DND-41 (cell line): ENCODE results near the gene KRT1.

Source experiments
- ATAC-seq: fragments of 200-7000 bp; cut with Tn5 transposase; 3 replicates; pipeline ENCODE4 v1.9.1; 2021; ENCODE audit warnings: low read depth; ENCODE audit not compliant: insufficient read depth
- DNase-seq: peaks from one replicate; pipeline ENCODE4 v3.0.0-alpha.2; 2020
- H2AFZ ChIP-seq: 2 replicates; pipeline ENCODE4 v1.6.0; 2012; ENCODE audit warnings: low read depth, low read length
- H3K27ac ChIP-seq: 2 replicates; pipeline ENCODE4 v1.5.1; 2012; ENCODE audit warnings: low read length, inconsistent platforms
- H3K27me3 ChIP-seq: fragments of 200-600 bp; sonication (generic); 2 replicates; pipeline ENCODE4 v1.6.0; 2012; ENCODE audit warnings: low read length, mild to moderate bottlenecking, inconsistent platforms; ENCODE audit not compliant: insufficient read depth, poor library complexity
- H3K36me3 ChIP-seq: 2 replicates; pipeline ENCODE4 v1.5.1; 2012; ENCODE audit warnings: low read length, inconsistent platforms; ENCODE audit not compliant: insufficient read depth
- H3K4me1 ChIP-seq: 2 replicates; pipeline ENCODE4 v1.5.1; 2012; ENCODE audit warnings: mild to moderate bottlenecking, low read length; ENCODE audit not compliant: insufficient read depth
- H3K4me2 ChIP-seq: 2 replicates; pipeline ENCODE4 v1.6.0; 2012; ENCODE audit warnings: mild to moderate bottlenecking, moderate library complexity, low read length, inconsistent platforms; ENCODE audit not compliant: insufficient read depth
- H3K4me3 ChIP-seq, 2 experiments: fragments of 200-600 bp in 1 of 2; shearing (Covaris generic) in 1 of 2; 2 replicates each; pipeline ENCODE4 v1.5.1; 2012 to 2016; ENCODE audit warnings: inconsistent platforms in 2 of 2, low read length in 2 of 2, mild to moderate bottlenecking in 2 of 2, low read depth in 1 of 2, moderate library complexity in 1 of 2
- H3K79me2 ChIP-seq: 2 replicates; pipeline ENCODE4 v1.6.0; 2012; ENCODE audit warnings: low read length, inconsistent platforms; ENCODE audit not compliant: insufficient read depth
- H3K9ac ChIP-seq: 2 replicates; pipeline ENCODE4 v1.6.0; 2012; ENCODE audit warnings: low read depth, mild to moderate bottlenecking, inconsistent platforms, low read length, moderate library complexity
- H3K9me3 ChIP-seq: 2 replicates; pipeline ENCODE4 v1.5.1; 2012; ENCODE audit warnings: low read length, moderate library complexity, mild to moderate bottlenecking, inconsistent platforms; ENCODE audit not compliant: insufficient read depth, severe bottlenecking
- H4K20me1 ChIP-seq: 2 replicates; pipeline ENCODE4 v1.6.0; 2012; ENCODE audit warnings: low read length; ENCODE audit not compliant: insufficient read depth
- EZH2 ChIP-seq: IDR thresholded peaks from 3 replicates; pipeline ENCODE4 v1.6.1; 2012; ENCODE audit warnings: borderline replicate concordance, low read depth, mild to moderate bottlenecking, moderate library complexity, low read length, inconsistent platforms; ENCODE audit not compliant: severe bottlenecking
- TF ChIP-seq, protein P1 (sequence below): IDR thresholded peaks from 2 replicates; pipeline ENCODE4 v1.5.1; 2012; ENCODE audit warnings: borderline replicate concordance, low read length, moderate library complexity, mild to moderate bottlenecking; ENCODE audit not compliant: poor library complexity, severe bottlenecking; ENCODE audit errors: extremely low read depth

The KRT1 gene

DNA sequence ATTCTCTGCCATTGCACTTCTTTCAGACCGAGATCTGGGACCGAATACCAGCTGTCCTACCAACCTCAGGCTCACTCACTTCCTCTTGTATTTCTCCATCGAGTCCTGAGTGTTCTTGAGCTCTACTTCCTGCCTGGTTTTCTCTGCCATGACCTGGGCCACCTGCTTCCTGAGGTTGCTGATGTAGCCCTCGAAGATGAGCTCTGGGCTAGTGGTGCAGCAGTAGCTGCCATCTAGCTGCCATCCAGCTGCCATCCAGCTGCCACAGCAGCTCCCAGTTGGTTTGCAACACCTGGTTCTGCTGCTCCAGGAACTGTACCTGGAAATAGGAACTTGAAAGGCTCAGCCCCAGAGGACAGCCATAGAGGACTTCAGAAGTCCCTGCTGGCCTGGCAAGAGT lies 46.8 kb downstream of the KRT1 start:
- H3K27ac ChIP-seq, result no peak overlapping the region
- H3K4me1 ChIP-seq, result no peaks in the 10 kb centered on the region
- TF ChIP-seq, protein P1, sequence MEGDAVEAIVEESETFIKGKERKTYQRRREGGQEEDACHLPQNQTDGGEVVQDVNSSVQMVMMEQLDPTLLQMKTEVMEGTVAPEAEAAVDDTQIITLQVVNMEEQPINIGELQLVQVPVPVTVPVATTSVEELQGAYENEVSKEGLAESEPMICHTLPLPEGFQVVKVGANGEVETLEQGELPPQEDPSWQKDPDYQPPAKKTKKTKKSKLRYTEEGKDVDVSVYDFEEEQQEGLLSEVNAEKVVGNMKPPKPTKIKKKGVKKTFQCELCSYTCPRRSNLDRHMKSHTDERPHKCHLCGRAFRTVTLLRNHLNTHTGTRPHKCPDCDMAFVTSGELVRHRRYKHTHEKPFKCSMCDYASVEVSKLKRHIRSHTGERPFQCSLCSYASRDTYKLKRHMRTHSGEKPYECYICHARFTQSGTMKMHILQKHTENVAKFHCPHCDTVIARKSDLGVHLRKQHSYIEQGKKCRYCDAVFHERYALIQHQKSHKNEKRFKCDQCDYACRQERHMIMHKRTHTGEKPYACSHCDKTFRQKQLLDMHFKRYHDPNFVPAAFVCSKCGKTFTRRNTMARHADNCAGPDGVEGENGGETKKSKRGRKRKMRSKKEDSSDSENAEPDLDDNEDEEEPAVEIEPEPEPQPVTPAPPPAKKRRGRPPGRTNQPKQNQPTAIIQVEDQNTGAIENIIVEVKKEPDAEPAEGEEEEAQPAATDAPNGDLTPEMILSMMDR, result no peak
- TF ChIP-seq EZH2, result no peak
- peak; percentile 23 for DNase-seq
- no peak overlapping the region for H3K4me2 ChIP-seq
- no peak overlapping the region for H3K9ac ChIP-seq
- no peaks in the 10 kb centered on the region for H3K27me3 ChIP-seq
- no peak overlapping the region for H2AFZ ChIP-seq
- H4K20me1 ChIP-seq, result peaks cover 7% of the 10 kb centered on the region; the same call in 1 of the 2 replicates
- H3K79me2 ChIP-seq, result no peaks in the 10 kb centered on the region
- H3K9me3 ChIP-seq, result no peaks in the 10 kb centered on the region
- H3K36me3 ChIP-seq, result no peaks in the 10 kb centered on the region
- peak; percentile 72; the same call in 2 of the 3 replicates for ATAC-seq
- H3K4me3 ChIP-seq, result no peak overlapping the region

DNA sequence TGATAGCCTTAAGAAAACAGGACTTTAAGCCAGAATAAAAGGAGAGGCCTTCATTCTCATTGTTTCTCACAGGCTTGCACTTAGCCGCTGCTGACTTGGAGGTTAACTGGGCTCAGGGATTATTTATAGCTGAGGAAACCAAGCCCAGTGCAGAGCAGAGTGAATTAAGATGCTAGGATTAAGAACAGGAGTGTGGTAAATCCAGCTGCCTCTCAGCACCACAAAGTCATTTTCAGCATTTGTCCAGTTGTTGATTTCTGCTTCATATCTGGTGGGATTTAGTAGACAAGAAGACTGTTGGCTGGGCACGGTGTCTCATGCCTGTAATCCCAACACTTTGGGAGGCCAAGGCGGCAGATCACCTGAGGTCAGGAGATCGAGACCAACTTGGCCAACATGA lies 47.6 kb downstream of the KRT1 start:
- H3K27me3 ChIP-seq, result no peaks in the 10 kb centered on the region
- no peak for ATAC-seq
- H3K27ac ChIP-seq, result no peak overlapping the region
- H3K9me3 ChIP-seq, result no peaks in the 10 kb centered on the region
- H3K79me2 ChIP-seq, result no peaks in the 10 kb centered on the region
- no peaks in the 10 kb centered on the region for H3K36me3 ChIP-seq
- H3K4me3 ChIP-seq, result no peak overlapping the region
- DNase-seq, result no peak
- H3K9ac ChIP-seq, result no peak overlapping the region
- no peak overlapping the region for H2AFZ ChIP-seq
- no peak for TF ChIP-seq EZH2
- no peak overlapping the region for H3K4me2 ChIP-seq
- no peaks in the 10 kb centered on the region for H3K4me1 ChIP-seq
- H4K20me1 ChIP-seq, result peaks cover 7% of the 10 kb centered on the region; the same call in 1 of the 2 replicates

DNA sequence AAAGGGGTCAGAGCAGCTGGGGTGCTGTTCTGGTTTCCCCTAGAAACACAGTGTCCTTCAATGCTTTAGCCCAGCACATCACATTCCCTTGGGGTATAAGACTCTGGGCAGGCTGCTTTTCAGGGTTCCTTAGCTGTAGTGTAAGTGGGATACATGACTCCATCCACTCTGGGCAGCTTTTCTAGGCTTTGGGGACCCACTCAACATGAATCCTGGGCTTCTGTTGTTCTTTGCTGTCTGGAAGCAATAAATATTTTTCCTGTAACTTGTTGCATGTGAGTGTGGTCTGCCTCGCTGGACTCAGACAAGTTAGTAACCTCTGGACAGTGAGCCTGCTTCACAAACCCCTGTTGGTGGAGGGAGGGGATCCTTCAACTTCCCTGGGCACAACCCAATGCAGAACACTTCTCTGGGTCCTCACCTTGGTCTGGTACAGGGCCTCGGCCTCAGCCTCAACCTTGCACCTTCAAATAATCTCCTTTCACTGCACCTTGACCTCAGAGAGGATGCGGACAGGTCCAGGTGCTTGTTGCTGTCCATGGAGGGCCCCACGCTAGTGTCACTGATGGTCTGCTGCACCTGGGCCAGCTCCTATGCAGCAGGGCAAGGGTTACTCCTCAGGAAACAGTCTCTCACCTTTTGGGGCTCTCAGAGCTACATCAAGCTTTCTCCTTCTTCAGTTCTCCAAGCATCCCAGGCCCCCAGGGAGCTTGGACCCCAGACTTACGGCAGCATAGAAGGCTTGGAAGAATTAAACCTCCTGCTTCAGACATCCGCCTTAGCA lies 48.3 kb downstream of the KRT1 start:
- ATAC-seq (no peak), DNase-seq (no peak)
- Histone ChIP-seq H3K79me2 (no peaks in the 10 kb centered on the region), H3K9me3 (no peaks in the 10 kb centered on the region), H3K4me1 (no peaks in the 10 kb centered on the region), H3K27ac (no peak overlapping the region), H4K20me1 (peaks cover 7% of the 10 kb centered on the region; the same call in 1 of the 2 replicates), H3K4me3 (no peak overlapping the region), H3K36me3 (no peaks in the 10 kb centered on the region), H3K27me3 (no peaks in the 10 kb centered on the region), H3K9ac (no peak overlapping the region), H3K4me2 (no peak overlapping the region), H2AFZ (no peak overlapping the region)
- TF ChIP-seq, protein P1, result no peak
- TF ChIP-seq EZH2, result no peak

DNA sequence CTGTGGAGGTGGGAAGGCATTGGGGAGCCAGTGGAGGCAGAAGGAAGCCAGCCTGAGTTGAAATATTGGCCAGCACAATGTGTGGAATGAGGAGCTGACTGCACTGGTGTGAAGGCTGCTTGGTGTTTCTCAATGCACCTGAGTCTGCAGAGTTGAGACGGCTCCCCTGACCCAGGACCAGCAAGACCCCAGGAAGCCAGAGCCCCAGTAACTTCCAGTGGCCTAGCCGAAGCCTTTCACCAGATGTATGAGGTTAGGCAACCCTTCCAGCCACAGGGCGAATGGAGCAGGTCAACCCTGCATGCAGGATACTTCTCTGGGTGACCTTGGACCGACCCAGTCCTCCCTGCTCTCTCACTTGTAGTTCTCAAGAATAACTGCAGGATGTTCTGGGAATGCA lies 48.9 kb downstream of the KRT1 start:
- no peak overlapping the region for H2AFZ ChIP-seq
- H3K27ac ChIP-seq, result no peak overlapping the region
- ATAC-seq (no peak), DNase-seq (no peak)
- no peaks in the 10 kb centered on the region for H3K4me1 ChIP-seq
- H3K79me2 ChIP-seq, result no peaks in the 10 kb centered on the region
- no peaks in the 10 kb centered on the region for H3K36me3 ChIP-seq
- H3K4me3 ChIP-seq, result no peak overlapping the region
- H3K4me2 ChIP-seq, result no peak overlapping the region
- peaks cover 7% of the 10 kb centered on the region; the same call in 1 of the 2 replicates for H4K20me1 ChIP-seq
- no peaks in the 10 kb centered on the region for H3K9me3 ChIP-seq
- no peaks in the 10 kb centered on the region for H3K27me3 ChIP-seq
- H3K9ac ChIP-seq, result no peak overlapping the region
- TF ChIP-seq, protein P1, result no peak
- no peak for TF ChIP-seq EZH2
